GM20000 (cell line): ENCODE results near the gene EVX2.

Source experiments
- DNase-seq: peaks from one replicate; pipeline ENCODE4 v3.0.0; 2012; ENCODE audit warnings: low spot score
- TF ChIP-seq, protein P1 (sequence below): IDR thresholded peaks from 2 replicates; pipeline ENCODE4 v1.5.1; 2012; ENCODE audit warnings: mild to moderate bottlenecking, control low read depth; ENCODE audit errors: extremely low read depth, missing control alignments

The EVX2 gene

GRCh38 chr2:176079831-176080539 is 3.8 kb downstream of the EVX2 start:
- DNase-seq = peak; percentile 77

GRCh38 chr2:176079285-176079830 is 4.4 kb downstream of the EVX2 start:
- TF ChIP-seq, protein P1, sequence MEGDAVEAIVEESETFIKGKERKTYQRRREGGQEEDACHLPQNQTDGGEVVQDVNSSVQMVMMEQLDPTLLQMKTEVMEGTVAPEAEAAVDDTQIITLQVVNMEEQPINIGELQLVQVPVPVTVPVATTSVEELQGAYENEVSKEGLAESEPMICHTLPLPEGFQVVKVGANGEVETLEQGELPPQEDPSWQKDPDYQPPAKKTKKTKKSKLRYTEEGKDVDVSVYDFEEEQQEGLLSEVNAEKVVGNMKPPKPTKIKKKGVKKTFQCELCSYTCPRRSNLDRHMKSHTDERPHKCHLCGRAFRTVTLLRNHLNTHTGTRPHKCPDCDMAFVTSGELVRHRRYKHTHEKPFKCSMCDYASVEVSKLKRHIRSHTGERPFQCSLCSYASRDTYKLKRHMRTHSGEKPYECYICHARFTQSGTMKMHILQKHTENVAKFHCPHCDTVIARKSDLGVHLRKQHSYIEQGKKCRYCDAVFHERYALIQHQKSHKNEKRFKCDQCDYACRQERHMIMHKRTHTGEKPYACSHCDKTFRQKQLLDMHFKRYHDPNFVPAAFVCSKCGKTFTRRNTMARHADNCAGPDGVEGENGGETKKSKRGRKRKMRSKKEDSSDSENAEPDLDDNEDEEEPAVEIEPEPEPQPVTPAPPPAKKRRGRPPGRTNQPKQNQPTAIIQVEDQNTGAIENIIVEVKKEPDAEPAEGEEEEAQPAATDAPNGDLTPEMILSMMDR = no peak
- no peak for DNase-seq

More at GRCh38 chr2:176079831-176080539, 3.8 kb downstream of the EVX2 start:
- TF ChIP-seq, protein P1 = peak; percentile 32

DNA sequence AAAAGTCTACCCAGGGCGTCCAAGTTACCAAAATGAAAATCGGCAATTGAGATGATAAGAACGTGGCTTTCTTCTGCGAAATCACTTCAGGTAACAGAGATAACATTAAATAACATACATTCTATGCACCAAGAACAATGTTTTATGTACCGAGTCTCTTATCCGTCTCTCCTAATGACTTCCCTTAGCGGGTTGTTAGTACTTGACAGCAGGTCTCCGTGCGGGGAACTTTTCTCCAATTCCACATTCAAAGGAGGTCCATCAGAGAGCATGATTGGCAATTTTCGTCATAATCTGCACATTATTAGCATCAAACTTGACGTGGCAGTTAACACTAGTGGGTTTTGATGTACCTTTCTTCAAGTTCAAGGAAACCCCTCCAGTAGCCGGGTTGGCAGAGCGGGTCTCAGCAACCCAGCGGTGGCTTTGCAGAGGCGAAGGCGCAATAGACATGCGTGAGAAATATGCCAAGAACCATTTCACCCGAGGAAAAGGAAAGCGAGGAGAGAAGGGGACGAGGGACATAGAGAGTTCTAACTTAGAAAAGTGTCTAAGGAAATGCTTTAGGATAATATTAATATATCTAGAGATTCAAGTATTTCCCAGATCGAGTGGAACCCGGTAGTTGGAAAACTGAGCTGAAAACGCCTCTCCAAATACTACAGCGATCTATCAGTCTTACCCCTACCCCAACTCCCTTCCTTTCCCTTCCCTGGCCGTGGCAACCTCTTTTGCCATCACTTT is 5.0 kb downstream of the EVX2 start:
- TF ChIP-seq, protein P1 = no peak
- peak; percentile 12 for DNase-seq

DNA sequence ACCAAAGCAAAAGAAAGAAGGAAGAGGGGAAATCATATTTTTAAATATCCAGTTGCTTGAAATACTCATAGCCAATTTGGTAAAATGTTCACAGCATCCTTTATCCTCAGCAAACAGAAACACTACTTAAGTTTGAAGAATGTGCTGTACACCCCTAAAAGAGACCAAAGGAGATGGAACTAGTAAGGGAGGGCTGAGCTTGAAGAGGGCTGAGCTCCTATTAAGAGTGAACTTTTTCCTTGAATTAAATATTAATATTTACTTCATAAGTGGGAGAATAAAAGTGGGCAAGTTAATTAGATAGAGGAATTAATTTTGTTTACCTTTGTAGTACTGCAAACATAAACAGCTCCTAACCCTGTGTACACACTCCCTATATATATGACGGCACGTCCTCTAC is 7.0 kb downstream of the EVX2 start:
- TF ChIP-seq, protein P1 = no peak
- no peak for DNase-seq

- TF ChIP-seq, protein P1 = no peak
- DNase-seq = no peak
These were observed 7.7 kb downstream of the EVX2 start for GRCh38 chr2:176076063-176076462.

- TF ChIP-seq, protein P1 = no peak
- DNase-seq = no peak
These were observed 8.3 kb downstream of the EVX2 start for GRCh38 chr2:176075481-176075880.

GRCh38 chr2:176074919-176075425 is 8.8 kb downstream of the EVX2 start:
- no peak for DNase-seq
- TF ChIP-seq, protein P1 = no peak
